AG20443 (cell line): ENCODE data around the gene PPP2R2C.

ENCODE experiments used
- DNase-seq: peaks from one replicate; pipeline ENCODE4 v3.0.0; 2012; ENCODE audit warnings: low spot score, mixed read lengths

PPP2R2C gene

GRCh38 chr4:6448476-6449170 is 23.8 kb downstream of the PPP2R2C start:
- DNase-seq, result no peak

- no peak for DNase-seq
These were observed 24.7 kb downstream of the PPP2R2C start for GRCh38 chr4:6447672-6448171.

- DNase-seq, result no peak
These were observed 25.6 kb downstream of the PPP2R2C start for GRCh38 chr4:6446538-6447451.

- DNase-seq, result no peak
These were observed 26.3 kb downstream of the PPP2R2C start for GRCh38 chr4:6446130-6446482.

- no peak for DNase-seq
These were observed 26.8 kb downstream of the PPP2R2C start for GRCh38 chr4:6445403-6446129.

GRCh38 chr4:6444582-6444981 is 27.8 kb downstream of the PPP2R2C start:
- DNase-seq, result no peak

GRCh38 chr4:6443035-6444023 is 29.1 kb downstream of the PPP2R2C start:
- no peak for DNase-seq

GRCh38 chr4:6442555-6442954 is 29.9 kb downstream of the PPP2R2C start:
- no peak for DNase-seq

GRCh38 chr4:6441758-6442157 is 30.7 kb downstream of the PPP2R2C start:
- DNase-seq, result no peak

- DNase-seq, result no peak
These were observed 31.2 kb downstream of the PPP2R2C start for GRCh38 chr4:6441202-6441582.

- no peak for DNase-seq
These were observed 31.8 kb downstream of the PPP2R2C start for GRCh38 chr4:6440506-6441201.

- DNase-seq, result no peak
These were observed 33.2 kb downstream of the PPP2R2C start for GRCh38 chr4:6439120-6439762.

- no peak for DNase-seq
These were observed 34.6 kb downstream of the PPP2R2C start for GRCh38 chr4:6437826-6438238.

GRCh38 chr4:6435010-6435409 is 37.4 kb downstream of the PPP2R2C start:
- DNase-seq, result no peak

- DNase-seq, result no peak
These were observed 41.5 kb downstream of the PPP2R2C start for GRCh38 chr4:6430927-6431326.

GRCh38 chr4:6427439-6428090 is 44.8 kb downstream of the PPP2R2C start:
- DNase-seq, result no peak

- DNase-seq, result no peak
These were observed 45.6 kb downstream of the PPP2R2C start for GRCh38 chr4:6426571-6427438.

- DNase-seq, result no peak
These were observed 46.5 kb downstream of the PPP2R2C start for GRCh38 chr4:6425911-6426310.

- no peak for DNase-seq
These were observed 47.1 kb downstream of the PPP2R2C start for GRCh38 chr4:6425336-6425735.
